ENCODE results near the gene PAMR1.
"Not testable (repeated sequence)": the region's sequence is repeated elsewhere in the genome, so short reads cannot be mapped to it uniquely, and the experiment has no call there.

Gene PAMR1

DNA sequence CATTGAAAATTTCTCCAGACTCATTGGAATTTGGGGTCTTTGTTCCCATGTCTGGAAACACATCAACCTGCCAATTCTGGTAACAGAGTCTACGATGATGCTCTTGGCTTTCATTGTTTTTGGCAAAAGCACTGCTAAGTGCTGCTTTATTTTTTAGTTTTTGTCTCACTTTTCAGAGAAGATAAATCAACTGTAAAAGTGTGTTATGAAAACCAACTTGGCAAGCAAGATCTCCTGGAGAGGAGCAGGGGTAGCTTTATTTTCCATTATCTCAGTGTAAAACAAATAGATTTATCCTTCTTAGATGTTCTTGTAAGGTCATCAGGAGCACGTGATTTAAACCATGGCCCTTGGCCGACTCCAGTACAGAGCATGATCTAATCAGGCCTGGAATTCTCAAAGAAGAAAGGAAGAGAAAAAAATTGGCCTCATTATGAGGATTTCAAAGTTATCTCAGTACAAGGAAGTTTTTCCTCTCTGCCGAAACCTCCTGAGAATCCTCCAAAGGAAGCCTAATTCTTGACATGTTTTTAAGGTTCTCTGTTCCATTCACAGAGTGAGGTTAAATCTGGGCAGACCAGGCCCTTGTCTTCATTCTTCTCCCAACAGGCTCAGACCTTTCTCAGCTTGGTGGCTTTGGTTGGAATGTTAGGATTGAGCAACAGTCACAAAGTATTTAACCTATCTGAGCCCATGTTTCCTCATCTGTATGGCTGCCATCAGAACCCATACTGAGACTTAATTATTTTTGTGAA is 16.4 kb upstream of the PAMR1 start:
- DNase-seq, result no peak

DNA sequence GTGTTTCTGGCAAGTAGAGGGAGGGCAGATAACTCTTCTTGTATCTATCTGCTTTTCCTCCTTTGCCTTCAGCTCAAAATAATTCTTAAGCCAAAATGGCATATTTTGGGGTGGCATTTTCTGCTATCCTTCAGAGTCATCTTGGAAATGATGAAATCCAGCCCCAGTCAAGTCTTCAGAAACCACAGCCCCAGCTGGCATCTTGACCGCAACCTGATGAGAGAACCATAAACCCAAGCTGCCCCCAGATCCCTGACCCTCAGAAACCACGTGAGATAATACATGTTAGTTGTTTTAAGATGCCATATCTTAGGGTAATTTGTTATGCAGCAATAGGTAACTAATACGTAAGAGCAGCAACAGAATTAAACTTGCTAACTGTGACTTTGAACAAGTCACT is 15.1 kb upstream of the PAMR1 start:
- no peak for DNase-seq

GRCh38 chr11:35539781-35540281 is 14.4 kb upstream of the PAMR1 start:
- no peak for DNase-seq

- DNase-seq, result no peak
Measured at GRCh38 chr11:35539256-35539655, 13.8 kb upstream of the PAMR1 start.

GRCh38 chr11:35536470-35536869 is 11.1 kb upstream of the PAMR1 start:
- no peak for DNase-seq

DNA sequence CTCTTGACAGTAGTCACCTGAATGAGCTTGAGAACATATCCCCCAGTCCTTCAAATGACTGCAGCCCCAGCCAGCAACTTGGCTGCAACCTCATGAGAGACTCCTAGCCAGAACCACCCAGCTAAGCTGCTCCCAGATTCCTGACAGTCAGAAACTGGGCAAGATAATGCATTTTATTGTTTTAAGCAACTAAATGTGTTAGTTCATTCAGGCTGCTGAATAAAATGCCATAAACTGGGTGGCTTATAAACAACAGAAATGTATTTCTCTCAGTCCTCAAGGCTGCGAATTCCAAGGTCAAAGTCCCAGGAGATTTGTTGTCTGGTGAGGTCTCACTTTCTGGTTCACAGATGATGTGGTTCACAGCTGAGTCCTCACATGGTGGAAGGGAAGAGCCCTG is 5.8 kb upstream of the PAMR1 start:
- DNase-seq, result no peak

DNA sequence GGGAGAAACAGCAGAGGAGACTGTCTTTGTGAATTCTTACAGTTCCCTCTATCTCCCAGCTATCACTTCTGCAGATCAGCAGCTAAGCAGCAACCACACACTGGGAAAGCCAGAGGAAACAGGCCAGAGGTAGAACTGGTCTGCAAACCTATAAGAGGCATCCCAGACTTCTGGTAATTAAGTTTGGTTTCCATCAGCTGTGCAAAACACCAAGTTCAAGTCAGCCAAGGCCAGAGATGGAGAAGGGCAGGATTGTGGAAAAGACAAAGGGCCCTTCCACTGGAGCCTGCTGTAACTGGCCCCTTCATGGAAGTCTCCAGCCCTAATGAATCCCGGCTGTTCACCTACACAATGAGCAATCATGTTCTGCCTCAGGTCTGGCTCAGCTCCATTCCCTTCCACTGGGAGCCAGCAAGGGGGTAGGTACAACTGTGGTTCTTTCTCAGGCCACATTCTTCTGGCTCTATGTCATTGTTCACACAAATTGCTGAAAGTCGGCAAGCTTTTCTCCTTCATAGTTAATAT is 4.6 kb upstream of the PAMR1 start:
- no peak for DNase-seq

DNA sequence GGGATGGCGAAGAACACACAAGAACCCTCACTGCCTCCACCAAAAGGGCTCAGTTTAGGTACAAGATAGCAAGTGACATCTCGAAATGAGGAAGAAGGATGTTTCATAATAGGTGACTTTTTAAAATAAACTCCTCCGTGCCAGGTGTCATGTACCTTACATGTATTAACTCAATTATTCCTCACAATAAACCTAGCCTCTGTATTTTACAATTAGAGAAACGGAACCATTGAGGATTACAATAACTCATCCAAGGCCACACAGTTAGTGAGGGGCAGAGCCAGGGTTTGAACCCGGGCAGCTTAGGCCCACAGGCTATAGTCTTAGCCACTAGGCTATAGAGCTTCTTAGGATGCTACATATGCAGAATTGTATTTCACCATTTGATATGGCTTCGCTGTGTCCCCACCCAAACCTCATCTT is 965 bp upstream of the PAMR1 start:
- no peak for DNase-seq

- DNase-seq, result no peak
Measured at GRCh38 chr11:35524780-35525179, 636 bp downstream of the PAMR1 start.

GRCh38 chr11:35523861-35524260 is 1.6 kb downstream of the PAMR1 start:
- no peak for DNase-seq

DNA sequence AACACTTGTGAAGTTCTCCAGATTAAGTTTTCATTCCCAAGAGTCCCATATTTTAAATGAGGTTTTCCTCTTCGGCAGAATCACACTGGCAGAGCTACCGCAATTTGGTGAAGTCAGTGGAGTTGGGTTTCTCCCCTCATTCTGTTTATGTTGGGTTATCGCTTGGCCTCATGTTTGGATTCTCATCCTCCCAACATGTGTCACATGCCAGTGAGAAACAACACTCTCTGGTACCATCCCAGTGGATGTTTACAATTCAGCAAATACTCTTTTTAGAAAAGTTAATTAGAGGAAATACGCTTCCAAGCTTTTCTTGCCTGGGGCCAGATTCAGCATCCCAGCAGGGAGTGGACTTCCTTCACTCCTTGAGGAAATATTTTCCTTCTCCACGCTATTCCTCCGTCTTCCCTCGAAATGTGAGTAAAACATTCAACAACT is 2.1 kb downstream of the PAMR1 start:
- no peak for DNase-seq

- not testable (repeated sequence) for DNase-seq
Measured at GRCh38 chr11:35522091-35522490, 3.3 kb downstream of the PAMR1 start.

DNA sequence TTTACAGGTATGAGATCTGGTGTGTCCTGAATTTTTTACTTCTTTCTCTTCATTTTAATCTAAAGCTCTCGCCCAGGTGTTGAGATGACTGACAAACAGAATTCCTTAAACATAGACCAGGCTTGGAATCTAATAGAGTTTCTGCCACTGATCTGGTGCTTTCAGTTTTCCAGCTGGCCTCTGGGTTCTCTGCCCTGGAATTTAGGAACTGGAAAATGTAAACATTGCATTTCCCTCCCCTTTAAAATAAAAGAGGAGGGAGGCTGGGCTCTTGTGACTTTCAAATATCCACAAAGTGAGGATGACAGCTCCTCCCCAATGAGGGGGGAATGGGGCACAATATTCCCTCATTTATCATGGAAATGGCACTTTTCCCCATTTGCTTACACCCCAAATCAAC is 5.0 kb downstream of the PAMR1 start:
- DNase-seq, result no peak

DNA sequence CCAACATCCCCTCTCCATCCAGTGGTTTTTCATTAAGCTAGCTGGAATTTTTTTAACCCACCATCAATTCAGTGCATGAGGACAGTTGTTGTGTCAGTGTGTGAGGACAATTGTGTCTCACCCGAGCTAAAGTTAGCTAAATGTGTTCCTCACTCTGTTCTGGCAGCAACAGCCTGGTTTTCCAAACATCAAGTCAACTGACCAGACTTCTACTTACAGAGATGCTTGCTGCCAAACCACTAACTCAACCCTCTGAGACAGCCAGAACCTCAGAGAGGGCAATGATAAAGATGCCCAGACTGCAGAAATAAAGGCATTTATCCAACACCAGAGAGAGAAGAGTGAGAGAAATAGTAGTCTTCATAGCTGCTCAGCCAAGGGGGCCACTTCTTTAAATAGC is 6.7 kb downstream of the PAMR1 start:
- no peak for DNase-seq

- no peak for DNase-seq
Measured at GRCh38 chr11:35517481-35517880, 7.9 kb downstream of the PAMR1 start.

DNA sequence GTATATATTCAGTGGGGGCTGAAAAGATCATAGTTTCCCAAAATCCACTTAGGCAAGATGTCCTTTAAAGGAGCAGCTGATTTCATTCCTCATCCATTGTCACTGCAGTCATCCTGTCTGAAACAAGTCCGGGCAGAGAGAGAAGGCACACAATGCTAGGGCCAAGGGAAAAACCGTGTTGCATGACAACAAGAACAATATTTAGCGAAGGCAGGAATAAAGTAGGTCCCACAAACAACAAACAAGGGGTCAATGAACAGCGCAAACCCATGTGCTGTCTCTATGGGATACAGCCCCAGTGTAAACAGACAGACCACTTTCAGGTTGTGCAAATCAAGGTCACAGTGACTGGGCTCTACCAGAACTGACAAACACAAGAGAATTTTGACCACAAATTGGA is 9.0 kb downstream of the PAMR1 start:
- no peak for DNase-seq

DNA sequence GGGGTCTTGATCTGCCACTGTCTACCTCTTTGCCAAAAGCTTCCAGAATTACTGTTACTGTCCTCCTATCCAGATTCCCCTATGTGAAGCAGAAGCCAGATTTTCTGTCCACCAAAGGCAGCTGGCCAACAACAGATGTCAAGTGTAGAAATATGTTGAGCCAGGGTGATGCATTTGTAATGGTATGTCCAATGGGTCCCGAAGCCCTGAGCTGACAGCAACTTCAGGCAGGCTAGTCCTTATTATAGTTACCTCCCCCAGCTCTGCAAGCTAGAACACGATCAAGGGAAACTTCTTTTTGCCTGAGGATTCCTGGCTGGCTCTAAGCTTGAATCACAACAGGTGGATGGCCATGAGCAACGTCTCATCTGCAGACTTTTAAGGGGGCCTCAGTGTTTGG is 10.2 kb downstream of the PAMR1 start:
- DNase-seq, result no peak

DNA sequence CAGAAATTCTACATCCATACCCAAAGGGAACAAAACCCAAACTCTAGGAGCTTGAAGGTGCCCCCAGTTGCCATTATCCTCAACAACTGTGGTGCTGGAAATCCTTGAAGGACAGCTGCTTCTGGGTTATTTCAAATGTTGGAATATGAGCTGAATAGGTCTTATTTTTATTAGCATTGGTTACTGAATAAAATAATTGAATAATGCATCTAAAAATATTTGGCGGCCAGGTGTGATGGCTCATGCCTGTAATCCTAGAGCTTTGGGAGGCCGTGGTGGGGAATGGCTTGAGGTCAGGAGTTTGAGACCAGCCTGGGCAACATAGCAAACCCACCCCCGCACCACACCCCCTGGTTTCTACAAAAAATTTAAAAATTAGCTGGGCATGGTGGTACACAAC is 10.9 kb downstream of the PAMR1 start:
- no peak for DNase-seq

DNA sequence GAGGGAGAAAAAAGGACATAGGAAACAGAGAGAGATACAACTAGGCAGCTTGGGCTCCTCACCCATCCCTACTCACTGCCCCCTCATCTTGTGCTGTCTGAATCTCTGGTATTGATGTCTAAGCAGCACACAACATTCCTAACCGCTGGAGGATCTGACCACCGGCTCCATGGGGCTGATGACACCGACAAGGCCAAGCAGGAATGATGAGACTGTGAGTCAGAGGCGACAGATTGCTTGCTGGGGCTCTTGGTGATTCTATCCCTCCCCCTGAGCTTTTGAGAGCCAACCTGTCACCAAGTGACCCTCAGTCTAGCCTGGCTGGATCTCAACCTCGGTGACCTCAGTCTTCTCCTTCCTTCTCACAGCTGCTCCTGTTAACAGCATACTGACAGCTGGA is 13.8 kb downstream of the PAMR1 start:
- DNase-seq, result no peak

- DNase-seq, result no peak
Measured at GRCh38 chr11:35507688-35508087, 17.7 kb downstream of the PAMR1 start.

DNA sequence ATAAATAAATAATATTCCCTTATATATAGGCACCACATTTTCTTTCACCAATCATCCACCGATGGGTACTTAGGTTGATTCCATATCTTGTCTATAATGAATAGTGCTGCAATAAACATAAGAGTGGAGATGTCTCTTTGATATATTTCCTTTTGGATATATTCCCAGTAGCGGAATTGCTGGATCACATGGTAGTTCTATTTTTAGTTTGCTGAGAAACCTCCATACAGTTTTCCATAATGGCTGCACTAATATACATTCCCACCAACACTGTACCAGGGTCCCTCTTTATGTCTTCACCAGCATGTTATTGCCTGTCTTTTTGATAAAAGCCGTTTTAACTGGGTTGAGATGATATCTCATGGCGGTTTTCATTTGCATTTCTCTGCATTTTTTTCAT is 23.6 kb downstream of the PAMR1 start:
- DNase-seq, result no peak

DNA sequence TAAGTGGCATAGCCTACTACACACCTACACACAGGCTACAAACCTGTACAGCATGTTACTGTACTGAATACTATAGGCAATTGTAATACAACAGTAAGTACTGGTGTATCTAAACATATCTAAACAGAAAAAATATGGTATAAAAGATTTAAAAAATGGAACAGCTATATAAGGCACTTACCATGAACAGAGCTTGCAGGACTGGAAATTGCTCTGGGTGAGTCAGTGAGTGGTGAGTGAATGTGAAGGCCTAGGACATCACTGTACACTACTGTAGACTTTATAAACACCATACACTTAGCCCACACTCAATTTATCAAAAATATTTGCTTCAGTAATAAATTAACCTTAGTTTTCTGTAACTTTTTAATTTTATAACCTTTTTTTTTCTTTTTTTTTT is 24.7 kb downstream of the PAMR1 start:
- no peak for DNase-seq

GRCh38 chr11:35496416-35496815 is 29.0 kb downstream of the PAMR1 start:
- DNase-seq, result no peak

DNA sequence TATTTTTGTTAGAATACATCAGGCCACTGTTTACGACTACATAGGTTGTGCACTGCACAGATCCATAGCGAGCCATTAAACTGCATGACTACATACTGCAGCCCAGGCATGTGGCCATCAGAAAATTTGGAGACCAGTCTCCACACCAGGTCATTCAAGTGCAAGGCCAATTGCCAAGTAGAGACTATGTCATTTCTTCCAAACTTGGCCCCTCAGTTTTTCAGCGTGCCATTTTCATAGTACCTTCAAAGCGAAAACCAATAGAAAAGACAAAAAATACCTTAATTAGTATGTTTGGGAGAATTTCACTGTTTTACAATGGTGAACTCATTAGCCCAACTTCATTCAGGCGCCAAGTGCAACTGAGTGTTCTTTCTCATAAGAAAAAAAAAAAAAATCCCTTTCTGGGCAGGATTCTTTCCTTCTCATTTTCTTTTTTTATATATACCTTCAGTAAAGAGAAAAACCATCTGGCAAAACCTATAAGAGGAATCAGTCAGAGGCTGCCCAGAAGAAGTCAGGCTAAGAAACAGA is 30.4 kb downstream of the PAMR1 start:
- no peak for DNase-seq

Measured in SHP77 treated with DMSO at 0.1 percent for 48 hours (cell line).